ENCODE results near the gene C2orf49. TPM values are rescaled to one million over a fixed set of nuclear protein-coding genes. Genes with fewer than 3 reads are reported as not detected.

Gene C2orf49
- total and polyA plus RNA-seq, 8 donors = 4.2 to 10.2 (median 6.7) TPM

GRCh38 chr2:105397025-105397722 lies 59.8 kb downstream of the C2orf49 start:
- no peak for FAIRE-seq
- peaks cover 0 to 4% (median 0%) of the 10 kb centered on the region in 3 donors for H3K4me1 ChIP-seq

DNA sequence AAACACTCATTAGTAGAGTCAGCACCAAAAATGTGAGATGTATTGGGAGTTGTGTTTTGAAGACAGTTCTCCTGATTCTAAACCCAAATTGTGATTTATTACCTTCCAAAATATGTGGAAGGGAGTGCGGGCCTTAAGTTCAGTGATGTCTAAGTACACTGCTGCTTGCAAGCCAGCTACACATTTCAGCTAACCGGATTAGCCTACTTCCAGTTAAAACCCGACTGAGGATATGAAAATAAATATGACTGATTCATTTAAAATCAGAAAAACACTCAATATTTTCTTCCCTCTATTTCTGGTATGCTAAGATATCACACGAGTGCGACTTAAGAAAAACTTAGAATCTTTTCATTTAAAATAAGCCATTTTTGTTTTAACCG lies 60.6 kb downstream of the C2orf49 start:
- DNase-seq = no peak
- Histone ChIP-seq H3K27me3 (peaks cover 0 to 7% (median 0%) of the 10 kb centered on the region in 4 donors), H3K4me1 (peaks cover 0 to 4% (median 0%) of the 10 kb centered on the region in 3 donors), H3K9me3 (no peaks in the 10 kb centered on the region), H3K36me3 (no peaks in the 10 kb centered on the region), H3K27ac (peak overlapping the region in 1 of 4 donors; percentile 57), H3K4me3 (peak overlapping the region in 2 of 4 donors; percentile 0 to 47)
- TF ChIP-seq, protein P1, sequence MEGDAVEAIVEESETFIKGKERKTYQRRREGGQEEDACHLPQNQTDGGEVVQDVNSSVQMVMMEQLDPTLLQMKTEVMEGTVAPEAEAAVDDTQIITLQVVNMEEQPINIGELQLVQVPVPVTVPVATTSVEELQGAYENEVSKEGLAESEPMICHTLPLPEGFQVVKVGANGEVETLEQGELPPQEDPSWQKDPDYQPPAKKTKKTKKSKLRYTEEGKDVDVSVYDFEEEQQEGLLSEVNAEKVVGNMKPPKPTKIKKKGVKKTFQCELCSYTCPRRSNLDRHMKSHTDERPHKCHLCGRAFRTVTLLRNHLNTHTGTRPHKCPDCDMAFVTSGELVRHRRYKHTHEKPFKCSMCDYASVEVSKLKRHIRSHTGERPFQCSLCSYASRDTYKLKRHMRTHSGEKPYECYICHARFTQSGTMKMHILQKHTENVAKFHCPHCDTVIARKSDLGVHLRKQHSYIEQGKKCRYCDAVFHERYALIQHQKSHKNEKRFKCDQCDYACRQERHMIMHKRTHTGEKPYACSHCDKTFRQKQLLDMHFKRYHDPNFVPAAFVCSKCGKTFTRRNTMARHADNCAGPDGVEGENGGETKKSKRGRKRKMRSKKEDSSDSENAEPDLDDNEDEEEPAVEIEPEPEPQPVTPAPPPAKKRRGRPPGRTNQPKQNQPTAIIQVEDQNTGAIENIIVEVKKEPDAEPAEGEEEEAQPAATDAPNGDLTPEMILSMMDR (IDR thresholded peaks at IDR 0.05) = no peak
- ATAC-seq = no peak
- intact Hi-C loops (cut with DNase I) = no loop called here
- WGBS, 2 donors = 74 to 81% methylated on average over 6 of the region's 6 CpGs
- FAIRE-seq = no peak

More at GRCh38 chr2:105397025-105397722, 59.8 kb downstream of the C2orf49 start:
- intact Hi-C loops (cut with DNase I) = no loop called here
- Histone ChIP-seq H3K4me3 (peak overlapping the region in 1 of 4 donors; percentile 47), H3K27me3 (peaks cover 0 to 7% (median 0%) of the 10 kb centered on the region in 4 donors), H3K36me3 (no peaks in the 10 kb centered on the region), H3K9me3 (no peaks in the 10 kb centered on the region), H3K27ac (peak overlapping the region in 1 of 4 donors; percentile 57)
- TF ChIP-seq, protein P1 (IDR thresholded peaks at IDR 0.05) = no peak
- ATAC-seq (no peak), DNase-seq (no peak)
- 88 to 93% methylated on average over 13 of the region's 13 CpGs for WGBS, 2 donors

DNA sequence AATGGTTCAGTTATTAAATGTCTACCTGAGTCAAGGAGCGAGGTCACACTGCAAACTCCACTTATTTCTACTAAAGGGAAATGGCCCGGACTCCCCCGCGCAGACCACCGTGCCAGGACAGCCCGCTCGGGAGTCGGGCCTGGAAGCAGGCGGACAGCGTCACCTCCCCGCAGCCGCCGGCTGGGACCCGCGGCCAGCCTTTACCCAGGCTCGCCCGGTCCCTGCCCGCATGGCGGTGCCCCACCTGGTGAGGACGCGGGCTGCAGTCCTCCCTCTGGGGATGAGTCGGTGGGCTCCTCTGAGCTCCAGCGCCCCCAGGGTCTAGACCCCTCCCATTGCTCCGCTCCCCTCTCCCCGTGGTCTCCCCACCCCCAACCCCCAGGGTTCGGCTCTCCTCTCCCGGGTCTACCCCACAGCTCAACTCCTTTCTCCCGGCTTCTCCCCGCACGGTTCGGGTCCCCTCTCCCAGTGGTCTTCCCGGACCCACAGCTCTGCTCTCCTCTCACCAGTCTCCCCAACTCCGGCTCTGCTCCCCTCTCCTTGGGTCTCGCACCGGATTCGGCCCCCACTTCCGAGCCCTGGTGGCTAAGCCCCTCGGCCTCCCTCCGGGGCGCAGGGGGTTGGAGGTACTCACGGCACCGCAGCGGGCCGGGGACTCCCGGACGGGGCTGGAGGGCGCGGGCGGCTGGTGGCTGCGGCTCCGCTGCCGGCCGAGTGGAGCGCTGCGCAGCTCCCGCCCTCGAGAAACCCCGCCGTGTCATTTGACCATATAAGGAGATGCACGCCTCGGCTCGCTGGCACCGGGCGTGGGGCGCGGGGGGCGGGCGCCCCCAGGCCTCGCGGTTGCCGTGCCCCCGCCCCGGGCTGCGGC lies 61.2 kb downstream of the C2orf49 start, which contains the start of gene FHL2:
TSS of gene FHL2 (minus strand) at position 716 of the 871 bp plus-strand sequence. CDS start 12,535 bp downstream, outside the sequence.
- Histone ChIP-seq H3K27ac (peak within 1 kb of the TSS in 2 of 4 donors; percentile 28 to 57), H3K36me3 (no peaks in the 10 kb centered on the region), H3K27me3 (peaks cover 0 to 7% (median 0%) of the 10 kb centered on the region in 4 donors), H3K9me3 (no peaks in the 10 kb centered on the region), H3K4me1 (peaks cover 0 to 4% (median 0%) of the 10 kb centered on the region in 3 donors), H3K4me3 (peak within 1 kb of the TSS in 3 of 4 donors; percentile 0 to 47 (median 34))
- no peak for FAIRE-seq
- 8 to 9% methylated on average over 66 to 74 of the region's 74 CpGs for WGBS, 2 donors
- peak; percentile 90 to 98 (median 94) for ATAC-seq
- intact Hi-C loops (cut with DNase I) = no loop called here
- peak; percentile 23 to 82 (median 46) for DNase-seq
- TF ChIP-seq, protein P1 (IDR thresholded peaks at IDR 0.05) = peak in 2 of 4 donors; percentile 6 to 23

Other genes with a start within 250 kb of the C2orf49 start
- gene GPR45, start 95.8 kb upstream of the C2orf49 start, total RNA-seq = not detected
- under 1 TPM in 1 of 2 donors, not detected in 1; 0.09 TPM for gene GPR45, start 95.8 kb upstream of the C2orf49 start, polyA plus RNA-seq
- gene TGFBRAP1, start 7.8 kb upstream of the C2orf49 start, total RNA-seq = 10 to 100 TPM in 1 of 6 donors, 1 to 10 TPM in 5; 7.2 to 11.5 (median 9.3) TPM
- gene TGFBRAP1, start 7.8 kb upstream of the C2orf49 start, polyA plus RNA-seq = 1 to 10 TPM; 3.6 to 6.7 TPM
- gene FHL2, start 61.5 kb downstream of the C2orf49 start, total RNA-seq = 1 to 10 TPM; 1.4 to 5.2 (median 3.1) TPM
- gene FHL2, start 61.5 kb downstream of the C2orf49 start, polyA plus RNA-seq = 1 to 10 TPM; 5.0 to 9.1 TPM

All from pancreas (tissue), 10 donors.